PFSK-1 (cell line): ENCODE measurements around the gene GGCX.

Experiments
- FOXP2 ChIP-seq: optimal IDR thresholded peaks from 2 replicates; pipeline ENCODE3; 2011; ENCODE audit warnings: borderline replicate concordance, control low read depth, inconsistent platforms; ENCODE audit not compliant: insufficient read depth; ENCODE audit errors: extremely low read length, extremely low read depth
- POLR2AphosphoS5 ChIP-seq: IDR thresholded peaks from 2 replicates; pipeline ENCODE4 v1.6.1; 2012; ENCODE audit warnings: low read depth, mild to moderate bottlenecking, control low read depth, low read length, moderate library complexity
- SIN3A ChIP-seq: IDR thresholded peaks from 2 replicates; pipeline ENCODE4 v1.6.1; 2012; ENCODE audit warnings: mild to moderate bottlenecking, low read length, moderate library complexity, borderline replicate concordance; ENCODE audit not compliant: insufficient read depth
- TAF1 ChIP-seq: IDR thresholded peaks from 2 replicates; pipeline ENCODE4 v1.6.1; 2012; ENCODE audit warnings: low read length, control low read depth, borderline replicate concordance; ENCODE audit not compliant: insufficient read depth
- TF ChIP-seq, protein P1 (sequence below), 2 experiments: IDR thresholded peaks; 2 replicates each; pipeline versions ENCODE4 v1.6.1 to v1.8.0; 2011 to 2012; ENCODE audit warnings: low read depth in 2 of 2, low read length in 2 of 2, control low read depth in 1 of 2, inconsistent platforms in 1 of 2, mild to moderate bottlenecking in 1 of 2, moderate library complexity in 1 of 2; ENCODE audit not compliant: insufficient read depth in 1 of 2

Gene GGCX

DNA sequence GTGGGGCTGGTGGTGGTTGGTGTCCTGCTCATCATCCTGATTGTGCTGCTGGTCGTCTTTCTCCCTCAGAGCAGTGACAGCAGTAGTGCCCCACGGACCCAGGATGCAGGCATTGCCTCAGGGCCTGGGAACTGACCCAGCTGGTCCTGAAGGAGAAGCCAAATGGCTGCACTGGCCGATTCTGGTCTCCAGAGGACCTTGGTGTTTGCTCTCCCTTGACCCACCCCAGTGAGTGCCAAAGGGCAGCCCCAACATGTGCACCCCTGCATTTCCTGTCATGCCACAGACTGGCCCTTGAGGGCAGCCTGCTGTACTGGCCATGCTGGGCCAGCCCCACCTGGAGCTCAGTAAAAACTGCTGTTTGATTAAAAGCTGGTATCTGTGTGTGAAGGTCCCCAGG lies 31.7 kb upstream of the GGCX start:
- TF ChIP-seq POLR2AphosphoS5 (no peak), FOXP2 (no peak), TAF1 (no peak), SIN3A (no peak)
- TF ChIP-seq, protein P1, sequence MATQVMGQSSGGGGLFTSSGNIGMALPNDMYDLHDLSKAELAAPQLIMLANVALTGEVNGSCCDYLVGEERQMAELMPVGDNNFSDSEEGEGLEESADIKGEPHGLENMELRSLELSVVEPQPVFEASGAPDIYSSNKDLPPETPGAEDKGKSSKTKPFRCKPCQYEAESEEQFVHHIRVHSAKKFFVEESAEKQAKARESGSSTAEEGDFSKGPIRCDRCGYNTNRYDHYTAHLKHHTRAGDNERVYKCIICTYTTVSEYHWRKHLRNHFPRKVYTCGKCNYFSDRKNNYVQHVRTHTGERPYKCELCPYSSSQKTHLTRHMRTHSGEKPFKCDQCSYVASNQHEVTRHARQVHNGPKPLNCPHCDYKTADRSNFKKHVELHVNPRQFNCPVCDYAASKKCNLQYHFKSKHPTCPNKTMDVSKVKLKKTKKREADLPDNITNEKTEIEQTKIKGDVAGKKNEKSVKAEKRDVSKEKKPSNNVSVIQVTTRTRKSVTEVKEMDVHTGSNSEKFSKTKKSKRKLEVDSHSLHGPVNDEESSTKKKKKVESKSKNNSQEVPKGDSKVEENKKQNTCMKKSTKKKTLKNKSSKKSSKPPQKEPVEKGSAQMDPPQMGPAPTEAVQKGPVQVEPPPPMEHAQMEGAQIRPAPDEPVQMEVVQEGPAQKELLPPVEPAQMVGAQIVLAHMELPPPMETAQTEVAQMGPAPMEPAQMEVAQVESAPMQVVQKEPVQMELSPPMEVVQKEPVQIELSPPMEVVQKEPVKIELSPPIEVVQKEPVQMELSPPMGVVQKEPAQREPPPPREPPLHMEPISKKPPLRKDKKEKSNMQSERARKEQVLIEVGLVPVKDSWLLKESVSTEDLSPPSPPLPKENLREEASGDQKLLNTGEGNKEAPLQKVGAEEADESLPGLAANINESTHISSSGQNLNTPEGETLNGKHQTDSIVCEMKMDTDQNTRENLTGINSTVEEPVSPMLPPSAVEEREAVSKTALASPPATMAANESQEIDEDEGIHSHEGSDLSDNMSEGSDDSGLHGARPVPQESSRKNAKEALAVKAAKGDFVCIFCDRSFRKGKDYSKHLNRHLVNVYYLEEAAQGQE (IDR thresholded peaks at IDR 0.05; ENCODE audit: insufficient read depth in 1 of 2, low read depth in 2 of 2, low read length in 2 of 2), result no peak

- TF ChIP-seq TAF1 (no peak), FOXP2 (no peak), SIN3A (no peak), POLR2AphosphoS5 (no peak)
- TF ChIP-seq, protein P1 (IDR thresholded peaks at IDR 0.05; ENCODE audit: insufficient read depth in 1 of 2, low read depth in 2 of 2, low read length in 2 of 2), result no peak
Observed at GRCh38 chr2:85591563-85591962, 30.3 kb upstream of the GGCX start.

GRCh38 chr2:85590950-85591349 lies 29.7 kb upstream of the GGCX start:
- TF ChIP-seq TAF1 (no peak), POLR2AphosphoS5 (no peak)

GRCh38 chr2:85589982-85590791 lies 28.9 kb upstream of the GGCX start:
- TF ChIP-seq FOXP2, result no peak
- no peak for TF ChIP-seq POLR2AphosphoS5
- no peak for TF ChIP-seq SIN3A
- TF ChIP-seq TAF1, result no peak
- TF ChIP-seq, protein P1 (IDR thresholded peaks at IDR 0.05; ENCODE audit: insufficient read depth in 1 of 2, low read depth in 2 of 2, low read length in 2 of 2), result no peak

DNA sequence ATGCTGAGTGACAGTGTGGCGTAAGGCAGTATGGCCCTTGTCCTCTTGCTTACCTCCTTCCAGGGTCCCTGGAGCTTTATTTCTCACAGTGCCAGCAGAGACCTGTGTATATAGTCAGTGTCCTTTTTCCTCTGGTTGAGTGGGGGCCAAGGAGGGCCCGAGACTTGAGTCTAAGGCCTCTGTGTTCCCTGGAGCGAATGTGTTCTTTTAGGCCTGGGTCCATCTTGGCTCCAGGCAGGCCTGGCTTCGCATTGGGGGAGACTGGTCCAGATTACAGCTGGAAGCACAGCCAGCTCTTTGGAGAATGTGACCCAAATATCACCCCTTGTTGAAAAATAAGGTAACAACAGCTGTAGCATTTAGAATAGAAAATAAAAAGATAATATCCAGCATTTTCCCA lies 27.9 kb upstream of the GGCX start:
- TF ChIP-seq SIN3A, result no peak
- TF ChIP-seq, protein P1 (IDR thresholded peaks at IDR 0.05; ENCODE audit: insufficient read depth in 1 of 2, low read depth in 2 of 2, low read length in 2 of 2), result no peak
- no peak for TF ChIP-seq POLR2AphosphoS5
- TF ChIP-seq FOXP2, result no peak
- TF ChIP-seq TAF1, result no peak
